K562 (cell line): ENCODE results near the gene OR8B4. TPM values are rescaled to one million over a fixed set of nuclear protein-coding genes. Genes with fewer than 3 reads are reported as not detected.
A peak's percentile ranks its signal among the peaks of the same experiment; 100 is the strongest.

Source experiments
- ATAC-seq: fragments of 200-7000 bp; cut with Tn5 transposase; 3 replicates; pipeline ENCODE4 v1.9.1; 2020; ENCODE audit warnings: moderate library complexity
- BruUV-seq: library from RNA; stranded (reverse); fragments of 400-500 nt; replicated peaks from 2 replicates; lab custom pipeline; 2021; lab: Mats Ljungman, UMichigan
- CTCF ChIA-PET: fragments of 300-600 bp; formaldehyde crosslinking; extraction: SDS; loops from one replicate; lab custom pipeline; 2021; ENCODE audit warnings: low intra/inter-chr PET ratio; lab: Yijun Ruan, JAX
- POLR2A ChIA-PET: fragments of 300-600, 350-650 bp; sonication (Branson Sonifier 250); formaldehyde crosslinking; extraction: SDS; loops from one replicate; lab custom pipeline; 2021; ENCODE audit warnings: antibody characterized with exemption, inconsistent platforms; lab: Yijun Ruan, JAX
- DNase-seq, 4 experiments: peaks; one replicate each; pipeline versions ENCODE4 v3.0.0 to v3.0.0-alpha.2; 2011 to 2018; ENCODE audit warnings: low spot score in 3 of 4, mixed read lengths in 3 of 4; ENCODE audit errors: extremely low read depth in 1 of 4
- FAIRE-seq: peaks from 2 replicates; lab custom pipeline; 2011; peaks lifted over from hg19 to GRCh38; lab: Jason Lieb, UNC
- H2AFZ ChIP-seq: 2 replicates; pipeline ENCODE4 v1.6.0; 2011; ENCODE audit warnings: low read depth, low read length, control low read depth, inconsistent platforms
- H3K27ac ChIP-seq: fragments of 200-600 bp; 3 replicates; pipeline ENCODE4 v1.8.0; 2011; ENCODE audit warnings: low read depth, mild to moderate bottlenecking, control low read depth, inconsistent platforms, low read length, moderate library complexity, mixed read lengths; ENCODE audit errors: extremely low read depth
- H3K27me3 ChIP-seq, 2 experiments: fragments of 300-600 bp in 1 of 2; 2 replicates in 1 of 2; 3 replicates in 1 of 2; pipeline versions ENCODE4 v1.6.0 to v1.8.0; 2011; ENCODE audit warnings: inconsistent platforms in 2 of 2, low read length in 2 of 2, mild to moderate bottlenecking in 1 of 2, mixed read lengths in 1 of 2, moderate library complexity in 1 of 2; ENCODE audit not compliant: control insufficient read depth in 2 of 2, insufficient read depth in 2 of 2
- H3K36me3 ChIP-seq: fragments of 300-600 bp; 3 replicates; pipeline ENCODE4 v1.8.0; 2011; ENCODE audit warnings: mild to moderate bottlenecking, low read length, inconsistent platforms; ENCODE audit not compliant: control insufficient read depth, insufficient read depth
- H3K4me1 ChIP-seq, 2 experiments: fragments of 200-600 bp in 1 of 2; replicated peaks in 1 of 2; 2 replicates in 1 of 2; 3 replicates in 1 of 2; pipeline versions ENCODE4 v1.5.1 to v1.8.0; 2011; ENCODE audit warnings: inconsistent platforms in 2 of 2, low read length in 2 of 2, mild to moderate bottlenecking in 1 of 2, mixed read lengths in 1 of 2, moderate library complexity in 1 of 2; ENCODE audit not compliant: control insufficient read depth in 2 of 2, insufficient read depth in 2 of 2
- H3K4me2 ChIP-seq: 2 replicates; pipeline ENCODE4 v1.6.1; 2011; ENCODE audit warnings: low read length, control low read depth, inconsistent platforms, mixed read lengths; ENCODE audit not compliant: insufficient read depth
- H3K4me3 ChIP-seq: fragments of 200-600 bp; sonication (generic), shearing (Covaris generic); 2 replicates; pipeline ENCODE4 v1.5.1; 2016; ENCODE audit warnings: control low read depth, inconsistent platforms
- H3K79me2 ChIP-seq: fragments of 200-600 bp; 3 replicates; pipeline ENCODE4 v1.8.0; 2011; ENCODE audit warnings: low read length, inconsistent platforms; ENCODE audit not compliant: control insufficient read depth, insufficient read depth
- H3K9ac ChIP-seq, 2 experiments: 2 replicates each; pipeline versions ENCODE4 v1.6.0 to v1.6.1; 2011; ENCODE audit warnings: low read depth in 2 of 2, low read length in 2 of 2, control low read depth in 1 of 2, inconsistent platforms in 1 of 2, mild to moderate bottlenecking in 1 of 2, mixed read lengths in 1 of 2; ENCODE audit not compliant: insufficient read depth in 1 of 2
- H3K9me1 ChIP-seq: one replicate; pipeline ENCODE4 v1.6.0; 2011; ENCODE audit warnings: inconsistent platforms, mild to moderate bottlenecking, low read length, moderate library complexity; ENCODE audit not compliant: control insufficient read depth, insufficient read depth
- H3K9me3 ChIP-seq: replicated peaks from 2 replicates; pipeline ENCODE4 v1.5.1; 2011; ENCODE audit warnings: low read depth, low read length, inconsistent platforms; ENCODE audit not compliant: control insufficient read depth, insufficient read depth
- H4K20me1 ChIP-seq: replicated peaks from 2 replicates; pipeline ENCODE4 v1.6.1; 2011; ENCODE audit warnings: low read length, inconsistent platforms, mixed read lengths; ENCODE audit not compliant: control insufficient read depth, insufficient read depth
- CBX5 ChIP-seq: IDR thresholded peaks from 2 replicates; pipeline ENCODE4 v1.6.1; 2014; ENCODE audit warnings: low read depth, borderline replicate concordance
- FOXP1 ChIP-seq: sonication (generic); formaldehyde crosslinking; IDR thresholded peaks from 2 replicates; pipeline ENCODE4 v1.8.0; 2022; ENCODE audit warnings: mild to moderate bottlenecking, missing genetic modification reagents
- MAFK ChIP-seq: IDR thresholded peaks from 2 replicates; pipeline ENCODE4 v1.6.1; 2011; ENCODE audit warnings: low read length, improper control_type of control experiment
- NFE2L1 ChIP-seq: fragments of 450-650 bp; IDR thresholded peaks from 2 replicates; pipeline ENCODE4 v1.6.1; 2016; ENCODE audit warnings: missing genetic modification characterization, low read depth, mild to moderate bottlenecking, missing compliant biosample characterization, moderate library complexity, borderline replicate concordance
- NKRF ChIP-seq: fragments of 450-650 bp; IDR thresholded peaks from 2 replicates; pipeline ENCODE4 v1.6.1; 2016; ENCODE audit warnings: borderline replicate concordance
- PHF21A ChIP-seq: fragments of 450-650 bp; IDR thresholded peaks from 2 replicates; pipeline ENCODE4 v1.6.1; 2017; ENCODE audit warnings: low read depth, borderline replicate concordance
- PTBP1 ChIP-seq: fragments of 200-400 bp; formaldehyde crosslinking; IDR thresholded peaks from 2 replicates; pipeline ENCODE4 v1.6.1; 2017; ENCODE audit warnings: low read depth, low read length
- RNF2 ChIP-seq: sonication (generic); IDR thresholded peaks from 2 replicates; pipeline ENCODE4 v1.6.1; 2016
- STAT5A ChIP-seq: IDR thresholded peaks from 2 replicates; pipeline ENCODE4 v1.6.1; 2012; ENCODE audit warnings: low read length, inconsistent platforms, borderline replicate concordance
- TBP ChIP-seq: optimal IDR thresholded peaks from 2 replicates; pipeline ENCODE3; 2011; ENCODE audit warnings: low read depth, low read length, improper control_type of control experiment
- TCF15 ChIP-seq: fragments of 250-450 bp; sonication (Bioruptor Pico); IDR thresholded peaks from 2 replicates; pipeline ENCODE4 v1.8.0; 2022; ENCODE audit warnings: moderate library complexity, mild to moderate bottlenecking, inconsistent platforms
- TFAM ChIP-seq: fragments of 250-450 bp; sonication (Bioruptor Pico); conservative IDR thresholded peaks from 2 replicates; pipeline ENCODE4 v1.5.0; 2021; ENCODE audit warnings: mild to moderate bottlenecking, moderate library complexity
- ZFP1 ChIP-seq: fragments of 450-650 bp; formaldehyde crosslinking; IDR thresholded peaks from 2 replicates; pipeline ENCODE4 v1.4.0; 2020; ENCODE audit warnings: mild to moderate bottlenecking, mixed read lengths
- ZKSCAN8 ChIP-seq: fragments of 200-800 bp; sonication (Bioruptor generic); IDR thresholded peaks from 2 replicates; pipeline ENCODE4 v1.6.1; 2016; ENCODE audit warnings: missing genetic modification characterization, missing compliant biosample characterization
- ZNF668 ChIP-seq: fragments of 250-450 bp; sonication (Bioruptor Pico); IDR thresholded peaks from 2 replicates; pipeline ENCODE4 v1.8.0; 2022; ENCODE audit warnings: mild to moderate bottlenecking, inconsistent platforms
- WGBS: fragments of 100-300 bp; shearing (Covaris generic); methylation state at CpG from one replicate; pipeline ENCODE4 v1.1.6; 2016; ENCODE audit warnings: low coverage, mixed read lengths; ENCODE audit not compliant: insufficient coverage; ENCODE audit errors: missing lambda C conversion rate; 5-methylcytosine and 5-hydroxymethylcytosine counted together
- in situ Hi-C: fragments of 300-500 bp; cut with MboI; formaldehyde crosslinking; loops from 4 replicates; pipeline ENCODE4 v1.15.0; 2018; ENCODE audit warnings: inconsistent platforms, mixed read lengths
- intact Hi-C: fragments of 100-400 bp; cut with micrococcal nuclease; formaldehyde crosslinking; loops from 2 replicates; pipeline ENCODE4 v1.14.2; 2022
- polyA plus RNA-seq, 8 experiments: library from polyadenylated mRNA; depleted of rRNA in 4 of 8; stranded (reverse) in 5 of 8; unstranded in 3 of 8; fragments of >200 nt; fragmentation: Nextera tagmentation in 2 of 8; fragmentation: Illumina TruSeq in 1 of 8; extraction: Ambion mirVana in 2 of 8; extraction: Trizol in 1 of 8; gene quantifications; 2 replicates each; pipeline versions ENCODE4 v1.2.1 to v1.2.3, GENCODE V29; 2011 to 2014; ENCODE audit warnings: inconsistent platforms in 1 of 8, missing spikeins in 1 of 8
- total RNA-seq, 7 experiments: library from RNA; depleted of rRNA in 6 of 7; stranded (reverse); fragments of >200 nt in 6 of 7; fragmentation: Illumina TruSeq in 2 of 7; extraction: Trizol in 2 of 7; gene quantifications; 2 replicates each; pipeline versions ENCODE4 v1.2.1 to v1.2.3, GENCODE V29; 2011 to 2021; ENCODE audit warnings: low replicate concordance in 1 of 7
- TF ChIP-seq, protein P1 (sequence below): sonication (generic); formaldehyde crosslinking; IDR thresholded peaks from 2 replicates; pipeline ENCODE4 v1.8.0; 2022; ENCODE audit warnings: mild to moderate bottlenecking, missing genetic modification reagents

The OR8B4 gene
- total and polyA plus RNA-seq, 9 of the 15 experiments (the other 6 are each of a cell fraction or from before 2014, with no cell fraction given) = not detected

DNA sequence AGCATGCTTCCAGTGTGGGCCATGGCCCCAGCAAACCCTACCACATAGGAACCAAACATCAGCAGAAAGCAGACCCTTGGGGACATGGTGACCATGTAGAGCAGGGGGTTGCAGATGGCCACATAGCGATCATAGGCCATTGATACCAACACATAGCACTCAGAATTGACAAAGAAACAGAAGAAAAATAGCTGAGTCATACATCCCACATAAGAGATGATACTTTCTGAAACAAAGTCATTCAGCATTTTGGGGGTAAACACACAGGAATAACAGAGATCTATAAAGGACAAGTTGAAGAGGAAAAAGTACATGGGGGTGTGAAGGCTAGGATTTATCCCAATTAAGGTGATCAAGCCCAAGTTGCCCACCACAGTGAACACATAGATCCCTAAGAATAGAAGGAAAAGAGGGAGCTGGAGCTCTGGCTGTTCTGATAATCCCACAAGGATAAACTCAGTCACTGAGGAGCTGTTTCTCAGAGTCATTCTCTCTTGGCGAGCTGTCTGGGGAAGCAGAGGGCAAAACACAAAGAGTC, at the start of gene OR8B4 (continued):
- TF ChIP-seq NFE2L1 (tag) (peak; percentile 87), ZKSCAN8 (CRISPR knock-in tag) (no peak), MAFK (peak; percentile 71; the same call in 1 of the 2 replicates), TCF15 (CRISPR knock-in tag) (no peak)

DNA sequence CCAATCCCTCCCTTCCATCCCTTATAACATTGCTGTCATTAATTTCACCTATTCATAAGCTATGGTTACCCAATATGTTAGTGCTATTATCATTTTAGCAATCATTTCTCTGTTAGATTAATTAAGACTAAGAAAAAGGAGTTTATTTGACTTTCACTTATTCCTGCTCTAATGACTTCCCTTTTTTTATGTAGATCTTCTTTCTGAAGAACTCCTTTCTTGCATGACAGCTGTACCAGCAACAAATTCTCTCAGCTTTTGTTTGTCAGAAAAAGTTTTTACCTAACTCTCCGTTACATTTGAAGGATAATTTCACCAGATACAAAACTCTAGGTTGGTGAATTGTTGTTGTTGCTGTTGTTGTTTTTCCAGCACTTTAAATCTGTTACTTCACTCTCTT, 49.4 kb upstream of the OR8B4 start:
- FAIRE-seq (no peak), ATAC-seq (no peak), DNase-seq (no peak)
- H3K36me3 ChIP-seq = no peaks in the 10 kb centered on the region
- H4K20me1 ChIP-seq = no peaks in the 10 kb centered on the region
- WGBS = 23% methylated on average over 1 of the region's 1 CpG
- H3K79me2 ChIP-seq = no peaks in the 10 kb centered on the region
- no peak overlapping the region for H3K9ac ChIP-seq
- no peak overlapping the region for H2AFZ ChIP-seq
- no peaks in the 10 kb centered on the region for H3K27me3 ChIP-seq
- H3K9me3 ChIP-seq = no peaks in the 10 kb centered on the region
- ChIA-PET POLR2A (no interaction called here), CTCF (no interaction called here)
- TF ChIP-seq PTBP1 (no peak), TFAM (no peak), TBP (no peak), STAT5A (no peak), RNF2 (no peak), ZFP1 (CRISPR knock-in tag) (no peak), FOXP1 (CRISPR knock-in tag) (no peak), PHF21A (no peak), NKRF (no peak), ZNF668 (no peak), CBX5 (no peak)
- TF ChIP-seq, protein P1, sequence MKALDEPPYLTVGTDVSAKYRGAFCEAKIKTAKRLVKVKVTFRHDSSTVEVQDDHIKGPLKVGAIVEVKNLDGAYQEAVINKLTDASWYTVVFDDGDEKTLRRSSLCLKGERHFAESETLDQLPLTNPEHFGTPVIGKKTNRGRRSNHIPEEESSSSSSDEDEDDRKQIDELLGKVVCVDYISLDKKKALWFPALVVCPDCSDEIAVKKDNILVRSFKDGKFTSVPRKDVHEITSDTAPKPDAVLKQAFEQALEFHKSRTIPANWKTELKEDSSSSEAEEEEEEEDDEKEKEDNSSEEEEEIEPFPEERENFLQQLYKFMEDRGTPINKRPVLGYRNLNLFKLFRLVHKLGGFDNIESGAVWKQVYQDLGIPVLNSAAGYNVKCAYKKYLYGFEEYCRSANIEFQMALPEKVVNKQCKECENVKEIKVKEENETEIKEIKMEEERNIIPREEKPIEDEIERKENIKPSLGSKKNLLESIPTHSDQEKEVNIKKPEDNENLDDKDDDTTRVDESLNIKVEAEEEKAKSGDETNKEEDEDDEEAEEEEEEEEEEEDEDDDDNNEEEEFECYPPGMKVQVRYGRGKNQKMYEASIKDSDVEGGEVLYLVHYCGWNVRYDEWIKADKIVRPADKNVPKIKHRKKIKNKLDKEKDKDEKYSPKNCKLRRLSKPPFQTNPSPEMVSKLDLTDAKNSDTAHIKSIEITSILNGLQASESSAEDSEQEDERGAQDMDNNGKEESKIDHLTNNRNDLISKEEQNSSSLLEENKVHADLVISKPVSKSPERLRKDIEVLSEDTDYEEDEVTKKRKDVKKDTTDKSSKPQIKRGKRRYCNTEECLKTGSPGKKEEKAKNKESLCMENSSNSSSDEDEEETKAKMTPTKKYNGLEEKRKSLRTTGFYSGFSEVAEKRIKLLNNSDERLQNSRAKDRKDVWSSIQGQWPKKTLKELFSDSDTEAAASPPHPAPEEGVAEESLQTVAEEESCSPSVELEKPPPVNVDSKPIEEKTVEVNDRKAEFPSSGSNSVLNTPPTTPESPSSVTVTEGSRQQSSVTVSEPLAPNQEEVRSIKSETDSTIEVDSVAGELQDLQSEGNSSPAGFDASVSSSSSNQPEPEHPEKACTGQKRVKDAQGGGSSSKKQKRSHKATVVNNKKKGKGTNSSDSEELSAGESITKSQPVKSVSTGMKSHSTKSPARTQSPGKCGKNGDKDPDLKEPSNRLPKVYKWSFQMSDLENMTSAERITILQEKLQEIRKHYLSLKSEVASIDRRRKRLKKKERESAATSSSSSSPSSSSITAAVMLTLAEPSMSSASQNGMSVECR (CRISPR knock-in tag) = no peak
- H3K9me1 ChIP-seq = no peaks in the 10 kb centered on the region
- intact Hi-C loops (no loop called here), in situ Hi-C loops (no loop called here)
- H3K27ac ChIP-seq = no peak overlapping the region
- no peaks in the 10 kb centered on the region for H3K4me1 ChIP-seq
- no peak overlapping the region for H3K4me2 ChIP-seq
- no peak overlapping the region for H3K4me3 ChIP-seq
- BruUV-seq = no TSS peak
